OCI-LY7 (cell line): ENCODE results near the gene MBLAC1. TPM values are rescaled to one million over a fixed set of nuclear protein-coding genes. Genes with fewer than 3 reads are reported as not detected.

Experiments used
- BruUV-seq: library from RNA; stranded (reverse); fragments of 400-500 nt; replicated peaks from 2 replicates; lab custom pipeline; 2021; lab: Mats Ljungman, UMichigan
- CTCF ChIA-PET: fragments of 300-600 bp; sonication (Branson Sonifier 250); formaldehyde crosslinking; loops from one replicate; lab custom pipeline; 2022; ENCODE audit warnings: antibody characterized with exemption; ENCODE audit not compliant: unreplicated experiment; lab: Charles Lee
- POLR2A ChIA-PET: fragments of 300-600 bp; sonication (Branson Sonifier 250); formaldehyde crosslinking; loops from one replicate; lab custom pipeline; 2022; ENCODE audit warnings: antibody characterized with exemption; lab: Charles Lee
- DNase-seq: peaks from one replicate; pipeline ENCODE4 v3.0.0-alpha.2; 2015; ENCODE audit warnings: low spot score
- H2AFZ ChIP-seq: fragments of 200-600 bp; sonication (generic), shearing (Covaris generic); 2 replicates; pipeline ENCODE4 v1.6.1; 2014; ENCODE audit warnings: mild to moderate bottlenecking, antibody characterized with exemption, low read length, moderate library complexity
- H3K27ac ChIP-seq: fragments of 200-600 bp; sonication (generic); 2 replicates; pipeline ENCODE4 v1.5.1; 2014; ENCODE audit warnings: mixed run types, low read depth, mild to moderate bottlenecking, moderate library complexity, low read length, inconsistent platforms; ENCODE audit not compliant: poor library complexity, severe bottlenecking
- H3K36me3 ChIP-seq: fragments of 200-600 bp; sonication (generic); 2 replicates; pipeline ENCODE4 v1.6.1; 2014; ENCODE audit warnings: mild to moderate bottlenecking, antibody characterized with exemption, low read length, moderate library complexity, mixed read lengths; ENCODE audit not compliant: insufficient read depth
- H3K4me1 ChIP-seq: fragments of 200-600 bp; sonication (generic); 2 replicates; pipeline ENCODE4 v1.5.1; 2014; ENCODE audit warnings: mild to moderate bottlenecking, low read length; ENCODE audit not compliant: insufficient read depth, poor library complexity, severe bottlenecking
- H3K4me2 ChIP-seq: fragments of 200-600 bp; sonication (generic); 2 replicates; pipeline ENCODE4 v1.6.1; 2014; ENCODE audit warnings: mild to moderate bottlenecking, low read length
- H3K4me3 ChIP-seq: fragments of 200-600 bp; sonication (generic); 2 replicates; pipeline ENCODE4 v1.5.1; 2014; ENCODE audit warnings: mild to moderate bottlenecking, low read depth, low read length; ENCODE audit not compliant: poor library complexity, severe bottlenecking
- H3K79me2 ChIP-seq: fragments of 200-600 bp; sonication (generic); 2 replicates; pipeline ENCODE4 v1.6.1; 2016; ENCODE audit warnings: low read depth, mild to moderate bottlenecking, low read length, moderate library complexity, mixed read lengths; ENCODE audit not compliant: insufficient read depth
- H3K9me2 ChIP-seq: fragments of 200-600 bp; sonication (generic); 2 replicates; pipeline ENCODE4 v1.6.1; 2016; ENCODE audit warnings: mild to moderate bottlenecking, low read length, mixed read lengths; ENCODE audit not compliant: insufficient read depth
- H3K9me3 ChIP-seq: fragments of 200-600 bp; sonication (generic); 2 replicates; pipeline ENCODE4 v1.6.1; 2014; ENCODE audit warnings: mild to moderate bottlenecking, mixed run types, low read length, mixed read lengths
- H4K20me1 ChIP-seq: fragments of 200-600 bp; sonication (generic); 2 replicates; pipeline ENCODE4 v1.6.1; 2014; ENCODE audit warnings: mild to moderate bottlenecking, antibody characterized with exemption, low read length, moderate library complexity, mixed read lengths; ENCODE audit not compliant: insufficient read depth
- EZH2phosphoT487 ChIP-seq: fragments of 200-600 bp; sonication (generic); IDR thresholded peaks from 2 replicates; pipeline ENCODE4 v1.6.1; 2018; ENCODE audit warnings: low read depth, borderline replicate concordance, mild to moderate bottlenecking, mixed run types, antibody characterized with exemption, low read length, moderate library complexity, mixed read lengths
- intact Hi-C: fragments of 100-400 bp; cut with micrococcal nuclease; formaldehyde crosslinking; loops from one replicate; pipeline ENCODE4 v1.10.0; 2022; ENCODE audit not compliant: unreplicated experiment
- total RNA-seq, 2 experiments: library from RNA; depleted of rRNA in 1 of 2; stranded (reverse); fragments of >200 nt in 1 of 2; shearing (Covaris generic) in 1 of 2; gene quantifications; 2 replicates each; pipeline ENCODE4 v1.2.3, GENCODE V29; 2014 to 2022
- TF ChIP-seq, protein P1 (sequence below): fragments of 200-600 bp; sonication (generic); conservative IDR thresholded peaks from 2 replicates; pipeline ENCODE4 v1.5.1; 2014; ENCODE audit warnings: mild to moderate bottlenecking, antibody characterized with exemption, low read length, moderate library complexity, mixed read lengths

MBLAC1 gene
- total RNA-seq, 2 experiments from 2014 or later = 4.5 to 4.8 TPM

DNA sequence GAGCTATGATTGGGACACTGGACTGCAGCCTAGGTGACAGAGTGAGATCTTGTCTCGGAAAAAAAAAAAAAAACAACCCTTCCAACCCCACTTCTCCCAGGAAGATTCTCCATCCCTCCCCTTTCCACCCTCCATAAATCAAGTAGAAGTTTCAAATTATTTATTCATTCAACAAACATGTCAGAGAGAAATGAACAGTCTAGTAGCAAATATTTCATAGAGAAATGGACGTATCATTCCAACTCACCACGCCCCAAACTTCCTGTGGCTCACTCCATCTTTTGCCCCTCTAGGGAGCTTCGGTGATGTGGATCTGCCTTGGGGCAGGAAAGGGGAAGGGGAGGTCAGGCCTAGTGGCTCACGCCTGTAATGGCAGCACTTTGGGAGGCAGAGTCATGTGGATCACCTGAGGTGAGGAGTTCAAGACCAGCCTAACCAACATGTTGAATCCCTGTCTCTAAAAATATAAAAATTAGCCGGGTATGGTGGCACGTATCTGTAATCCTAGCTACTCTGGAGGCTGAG lies 32.4 kb downstream of the MBLAC1 start:
- H3K4me1 ChIP-seq = peaks cover 43% of the 10 kb centered on the region
- H3K79me2 ChIP-seq = peaks cover 7% of the 10 kb centered on the region; the same call in 1 of the 2 replicates
- DNase-seq = no peak
- H4K20me1 ChIP-seq = peaks cover 10% of the 10 kb centered on the region; the same call in 1 of the 2 replicates
- peaks cover 35% of the 10 kb centered on the region for H3K36me3 ChIP-seq
- BruUV-seq = no TSS peak
- intact Hi-C loops = loop anchor here (5.0 kb wide), 1 partner anchor 58 kb away; the partner anchor contains the start of gene PVRIG
- H3K9me3 ChIP-seq = no peaks in the 10 kb centered on the region
- H2AFZ ChIP-seq = peak overlapping the region; percentile 59; the same call in 1 of the 2 replicates
- ChIA-PET CTCF (no interaction called here), POLR2A (interaction anchor here (0.6 to 1.3 kb wide), 5 partner anchors 11 to 609 kb away, joined by 3 to 7 read pairs (median 4); partner anchors contain the start of gene LAMTOR4)
- no peaks in the 10 kb centered on the region for H3K9me2 ChIP-seq
- peak overlapping the region; percentile 62 for H3K27ac ChIP-seq
- peak overlapping the region; percentile 98 for H3K4me2 ChIP-seq
- H3K4me3 ChIP-seq = peak overlapping the region; percentile 93
- TF ChIP-seq, protein P1, sequence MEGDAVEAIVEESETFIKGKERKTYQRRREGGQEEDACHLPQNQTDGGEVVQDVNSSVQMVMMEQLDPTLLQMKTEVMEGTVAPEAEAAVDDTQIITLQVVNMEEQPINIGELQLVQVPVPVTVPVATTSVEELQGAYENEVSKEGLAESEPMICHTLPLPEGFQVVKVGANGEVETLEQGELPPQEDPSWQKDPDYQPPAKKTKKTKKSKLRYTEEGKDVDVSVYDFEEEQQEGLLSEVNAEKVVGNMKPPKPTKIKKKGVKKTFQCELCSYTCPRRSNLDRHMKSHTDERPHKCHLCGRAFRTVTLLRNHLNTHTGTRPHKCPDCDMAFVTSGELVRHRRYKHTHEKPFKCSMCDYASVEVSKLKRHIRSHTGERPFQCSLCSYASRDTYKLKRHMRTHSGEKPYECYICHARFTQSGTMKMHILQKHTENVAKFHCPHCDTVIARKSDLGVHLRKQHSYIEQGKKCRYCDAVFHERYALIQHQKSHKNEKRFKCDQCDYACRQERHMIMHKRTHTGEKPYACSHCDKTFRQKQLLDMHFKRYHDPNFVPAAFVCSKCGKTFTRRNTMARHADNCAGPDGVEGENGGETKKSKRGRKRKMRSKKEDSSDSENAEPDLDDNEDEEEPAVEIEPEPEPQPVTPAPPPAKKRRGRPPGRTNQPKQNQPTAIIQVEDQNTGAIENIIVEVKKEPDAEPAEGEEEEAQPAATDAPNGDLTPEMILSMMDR = no peak
- TF ChIP-seq EZH2phosphoT487 = no peak

DNA sequence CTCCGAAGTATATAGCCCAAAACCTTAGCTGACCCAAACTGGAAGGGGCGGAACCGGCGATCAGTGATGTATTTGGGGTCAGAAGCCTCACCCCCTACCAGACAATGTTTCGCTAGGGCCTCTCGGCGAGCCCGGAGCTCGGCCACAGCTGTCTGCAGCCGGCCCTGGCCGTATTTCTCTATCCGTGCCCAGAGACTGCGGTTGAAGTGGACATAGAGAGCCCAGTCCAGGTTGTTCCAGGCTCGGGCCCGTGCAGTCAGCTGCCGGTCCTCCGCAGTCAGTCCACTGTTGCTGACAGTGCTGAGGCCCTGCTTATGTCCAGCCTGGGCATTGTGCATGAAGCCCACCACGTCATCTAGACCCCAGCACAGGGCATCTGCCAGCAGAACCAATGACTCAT lies 33.3 kb downstream of the MBLAC1 start:
- Histone ChIP-seq H3K4me2 (no peak overlapping the region), H3K4me3 (no peak overlapping the region), H3K4me1 (peaks cover 39% of the 10 kb centered on the region), H3K9me3 (no peaks in the 10 kb centered on the region), H4K20me1 (peaks cover 10% of the 10 kb centered on the region; the same call in 1 of the 2 replicates), H3K27ac (no peak overlapping the region), H3K9me2 (no peaks in the 10 kb centered on the region), H3K36me3 (peaks cover 26% of the 10 kb centered on the region), H3K79me2 (peaks cover 7% of the 10 kb centered on the region; the same call in 1 of the 2 replicates), H2AFZ (no peak overlapping the region)
- ChIA-PET POLR2A (interaction anchor here (0.6 to 1.3 kb wide), 3 partner anchors 16 to 87 kb away, joined by 4 read pairs; no protein-coding TSS in a partner anchor), CTCF (interaction anchor here (0.6 kb wide), 1 partner anchor 11 kb away, joined by 3 read pairs; the partner anchor contains the start of gene LAMTOR4)
- no TSS peak for BruUV-seq
- TF ChIP-seq, protein P1 = no peak
- no peak for TF ChIP-seq EZH2phosphoT487
- DNase-seq = no peak
- intact Hi-C loops = no loop called here

DNA sequence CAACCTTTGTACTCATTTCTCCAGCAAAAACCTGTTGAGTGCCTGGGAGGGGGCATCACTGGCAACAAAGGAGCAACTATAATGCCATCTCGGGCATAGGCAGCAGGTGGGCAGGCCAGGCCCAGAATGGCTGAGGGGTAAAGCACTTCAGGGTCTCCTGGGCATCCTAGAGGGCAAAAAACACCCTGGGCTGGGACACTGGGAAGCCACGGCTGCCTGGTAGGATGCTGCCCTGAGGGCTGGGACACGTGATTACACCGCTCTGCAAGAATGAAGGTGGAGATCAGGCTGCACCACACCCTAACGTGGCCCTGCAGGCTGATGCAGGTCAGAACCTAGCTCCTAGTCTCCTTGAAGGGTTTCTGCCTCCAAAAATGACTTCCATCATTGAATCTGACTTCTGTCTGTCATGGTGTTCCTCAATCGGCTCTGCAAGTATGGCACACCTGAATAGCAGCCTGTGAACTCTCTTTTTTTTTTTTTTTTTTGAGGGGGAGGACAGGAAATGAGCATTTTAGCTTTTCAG lies 36.3 kb downstream of the MBLAC1 start:
- Histone ChIP-seq H3K9me2 (no peaks in the 10 kb centered on the region), H3K4me1 (peaks cover 34% of the 10 kb centered on the region), H3K36me3 (no peaks in the 10 kb centered on the region), H4K20me1 (no peaks in the 10 kb centered on the region), H3K4me2 (peak overlapping the region; percentile 49), H3K79me2 (no peaks in the 10 kb centered on the region; the same call in 1 of the 2 replicates), H3K9me3 (no peaks in the 10 kb centered on the region), H2AFZ (peak overlapping the region; percentile 50; the same call in 1 of the 2 replicates), H3K4me3 (no peak overlapping the region), H3K27ac (no peak overlapping the region)
- peak; percentile 40 for DNase-seq
- POLR2A ChIA-PET = interaction anchor here (0.6 to 1.2 kb wide), 6 partner anchors 9 to 233 kb away, joined by 3 to 7 read pairs (median 4); no protein-coding TSS in a partner anchor
- intact Hi-C loops = no loop called here
- no TSS peak for BruUV-seq
- CTCF ChIA-PET = interaction anchor here (1.3 kb wide), 1 partner anchor 14 kb away, joined by 3 read pairs; the partner anchor contains the start of gene LAMTOR4
- TF ChIP-seq, protein P1 = no peak
- TF ChIP-seq EZH2phosphoT487 = no peak
